T-helper 1 cell treated with Interleukin-12 subunit alpha and Interleukin-12 subunit beta and Interleukin-4 antibody, amounts not matched to agents 30 μg/mL and 1 μg/mL, for 36 hours (primary cell): ENCODE measurements around the gene HNRNPLL.
"Not testable (repeated sequence)": the region's sequence is repeated elsewhere in the genome, so short reads cannot be mapped to it uniquely, and the experiment has no call there.

Experiments used
- H3K27ac Mint-ChIP-seq: one replicate; pipeline ENCODE4 v1.8.0; 2021; ENCODE audit warnings: mild to moderate bottlenecking, mixed read lengths
- H3K27me3 Mint-ChIP-seq: one replicate; pipeline ENCODE4 v1.8.0; 2021; ENCODE audit warnings: low read depth, mixed read lengths
- H3K36me3 Mint-ChIP-seq: one replicate; pipeline ENCODE4 v1.8.0; 2021; ENCODE audit warnings: low read depth, mixed read lengths
- H3K4me1 Mint-ChIP-seq: one replicate; pipeline ENCODE4 v1.8.0; 2021; ENCODE audit warnings: low read depth, mixed read lengths
- H3K4me3 Mint-ChIP-seq: one replicate; pipeline ENCODE4 v1.8.0; 2021; ENCODE audit warnings: mild to moderate bottlenecking, moderate library complexity, mixed read lengths
- H3K9me3 Mint-ChIP-seq: one replicate; pipeline ENCODE4 v1.8.0; 2021; ENCODE audit warnings: mixed read lengths

HNRNPLL gene

DNA sequence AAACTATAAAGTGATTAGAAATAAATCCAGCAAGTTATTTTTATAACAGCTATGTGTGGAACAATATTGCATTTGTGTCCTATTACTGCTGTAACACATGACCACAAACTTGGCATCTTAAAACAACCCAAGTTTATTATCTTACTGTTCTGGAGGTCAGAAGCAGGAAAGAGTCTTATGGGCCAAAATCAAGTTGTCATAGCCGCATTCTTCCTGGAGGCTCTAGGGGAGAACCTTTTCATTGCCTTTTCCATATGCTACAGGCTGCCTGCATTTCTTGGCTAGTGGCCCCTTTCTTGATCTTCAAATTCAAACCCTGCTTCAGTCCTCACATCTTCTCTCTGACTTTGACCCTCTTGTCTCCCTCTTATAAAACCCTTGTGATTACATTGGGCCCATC lies 27.0 kb upstream of the HNRNPLL start:
- H3K4me1 Mint-ChIP-seq, result peaks cover 18% of the 10 kb centered on the region
- H3K9me3 Mint-ChIP-seq, result peaks cover 8% of the 10 kb centered on the region
- H3K27me3 Mint-ChIP-seq, result no peaks in the 10 kb centered on the region
- no peak overlapping the region for H3K4me3 Mint-ChIP-seq
- no peak overlapping the region for H3K27ac Mint-ChIP-seq
- H3K36me3 Mint-ChIP-seq, result peaks cover 2% of the 10 kb centered on the region

- peaks cover 8% of the 10 kb centered on the region for H3K9me3 Mint-ChIP-seq
- H3K4me1 Mint-ChIP-seq, result peaks cover 11% of the 10 kb centered on the region
- no peak overlapping the region for H3K4me3 Mint-ChIP-seq
- H3K27me3 Mint-ChIP-seq, result no peaks in the 10 kb centered on the region
- H3K27ac Mint-ChIP-seq, result no peak overlapping the region
- peaks cover 2% of the 10 kb centered on the region for H3K36me3 Mint-ChIP-seq
Measured at GRCh38 chr2:38627391-38627790, 24.7 kb upstream of the HNRNPLL start.

DNA sequence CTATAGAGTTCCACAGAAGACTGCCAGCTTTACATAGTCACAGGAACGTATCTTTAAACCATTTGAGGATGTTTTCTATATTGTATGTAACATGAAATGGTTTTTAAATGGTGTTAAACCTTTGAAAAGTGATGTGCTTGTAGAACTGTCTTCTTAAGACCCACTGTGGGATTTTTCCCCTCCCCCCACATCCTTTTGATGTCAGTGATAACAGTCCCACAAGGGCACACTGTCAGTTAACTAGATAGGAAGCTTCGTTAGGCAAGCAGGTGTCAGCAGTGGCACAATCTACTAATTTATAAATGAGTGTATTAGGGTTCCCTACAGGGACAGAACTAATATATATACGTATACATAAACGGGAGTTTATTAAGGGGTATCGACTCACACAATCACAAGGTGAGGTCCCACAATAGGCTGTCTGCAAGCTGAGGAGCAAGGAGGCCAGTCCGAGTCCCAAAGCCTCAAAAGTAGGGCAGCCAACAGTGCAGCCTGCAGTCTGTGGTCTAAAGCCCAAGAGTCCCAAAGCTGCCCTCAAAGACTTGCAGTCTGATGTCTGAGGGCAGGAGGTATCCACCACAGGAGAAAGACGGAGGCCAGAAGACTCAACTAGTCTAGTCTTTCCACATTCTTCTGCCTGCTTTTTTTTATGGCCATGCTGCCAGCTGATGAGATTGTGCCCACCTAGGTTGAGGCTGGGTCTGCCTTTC lies 23.8 kb upstream of the HNRNPLL start:
- Mint-ChIP-seq H3K9me3 (peaks cover 8% of the 10 kb centered on the region), H3K4me1 (peaks cover 13% of the 10 kb centered on the region), H3K36me3 (peaks cover 2% of the 10 kb centered on the region), H3K27me3 (no peaks in the 10 kb centered on the region), H3K4me3 (peak overlapping the region; percentile 10), H3K27ac (no peak overlapping the region)

DNA sequence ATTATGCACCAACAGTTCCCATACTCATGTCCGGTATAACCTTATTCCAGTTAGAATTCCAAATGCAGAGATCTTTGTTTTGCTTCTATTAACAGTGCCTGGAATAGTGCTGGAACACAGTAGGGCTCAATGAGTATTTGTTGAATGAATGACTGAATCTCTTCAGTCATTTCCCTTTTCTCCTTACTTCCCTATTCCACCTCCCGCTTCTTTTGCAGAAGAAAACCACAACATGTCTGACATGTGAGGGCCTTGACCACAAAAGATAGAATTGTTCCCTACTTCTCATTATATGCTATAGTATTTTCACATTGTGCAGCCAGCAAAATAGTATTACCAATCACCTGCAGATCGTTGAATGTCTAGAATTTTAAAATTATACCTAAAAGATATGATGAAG lies 19.5 kb upstream of the HNRNPLL start:
- H3K27me3 Mint-ChIP-seq, result peaks cover 3% of the 10 kb centered on the region
- H3K27ac Mint-ChIP-seq, result no peak overlapping the region
- no peaks in the 10 kb centered on the region for H3K9me3 Mint-ChIP-seq
- no peak overlapping the region for H3K4me3 Mint-ChIP-seq
- no peaks in the 10 kb centered on the region for H3K36me3 Mint-ChIP-seq
- H3K4me1 Mint-ChIP-seq, result peaks cover 18% of the 10 kb centered on the region

GRCh38 chr2:38621018-38621417 lies 18.3 kb upstream of the HNRNPLL start:
- Mint-ChIP-seq H3K27me3 (peaks cover 3% of the 10 kb centered on the region), H3K9me3 (no peaks in the 10 kb centered on the region), H3K4me3 (no peak overlapping the region), H3K27ac (no peak overlapping the region), H3K4me1 (peaks cover 14% of the 10 kb centered on the region), H3K36me3 (no peaks in the 10 kb centered on the region)

GRCh38 chr2:38620282-38620977 lies 17.7 kb upstream of the HNRNPLL start:
- no peaks in the 10 kb centered on the region for H3K9me3 Mint-ChIP-seq
- no peaks in the 10 kb centered on the region for H3K36me3 Mint-ChIP-seq
- no peak overlapping the region for H3K27ac Mint-ChIP-seq
- H3K4me1 Mint-ChIP-seq, result peaks cover 14% of the 10 kb centered on the region
- no peak overlapping the region for H3K4me3 Mint-ChIP-seq
- peaks cover 3% of the 10 kb centered on the region for H3K27me3 Mint-ChIP-seq

DNA sequence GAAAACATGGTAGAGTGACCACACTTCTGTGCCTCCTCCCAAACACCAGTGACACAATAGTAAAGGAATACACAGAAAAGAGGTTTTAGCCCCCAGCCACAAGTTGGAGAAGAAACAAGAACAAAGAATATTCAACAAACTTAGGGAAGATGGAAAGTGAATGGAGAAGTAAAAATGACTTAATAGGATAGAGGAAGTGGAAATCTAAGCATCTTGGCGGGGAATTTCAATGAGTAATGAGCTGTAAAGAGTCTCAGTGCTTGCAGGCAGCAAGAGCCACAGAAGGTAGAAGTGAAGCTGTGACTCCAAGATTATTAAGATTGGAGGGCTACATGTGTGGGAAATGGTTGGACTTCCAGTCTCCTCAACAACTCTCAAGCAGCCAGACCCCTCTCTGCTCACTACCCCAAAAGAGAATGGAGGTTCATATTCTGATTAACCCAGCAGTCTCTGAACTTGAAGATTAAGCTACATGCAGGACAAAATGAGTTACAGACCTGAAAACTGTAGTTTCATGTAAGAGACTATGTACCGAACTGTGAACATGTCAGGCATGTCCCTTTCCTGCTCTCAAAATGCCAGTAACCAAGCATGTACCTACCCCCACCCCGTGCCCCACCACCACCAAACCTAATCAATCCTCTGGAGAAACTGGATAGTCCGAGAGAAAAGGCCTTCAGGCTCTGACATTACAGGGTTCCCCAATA lies 16.9 kb upstream of the HNRNPLL start:
- Mint-ChIP-seq H3K9me3 (no peaks in the 10 kb centered on the region), H3K27ac (no peak overlapping the region), H3K36me3 (no peaks in the 10 kb centered on the region), H3K4me3 (no peak overlapping the region), H3K4me1 (peaks cover 16% of the 10 kb centered on the region), H3K27me3 (peaks cover 3% of the 10 kb centered on the region)

DNA sequence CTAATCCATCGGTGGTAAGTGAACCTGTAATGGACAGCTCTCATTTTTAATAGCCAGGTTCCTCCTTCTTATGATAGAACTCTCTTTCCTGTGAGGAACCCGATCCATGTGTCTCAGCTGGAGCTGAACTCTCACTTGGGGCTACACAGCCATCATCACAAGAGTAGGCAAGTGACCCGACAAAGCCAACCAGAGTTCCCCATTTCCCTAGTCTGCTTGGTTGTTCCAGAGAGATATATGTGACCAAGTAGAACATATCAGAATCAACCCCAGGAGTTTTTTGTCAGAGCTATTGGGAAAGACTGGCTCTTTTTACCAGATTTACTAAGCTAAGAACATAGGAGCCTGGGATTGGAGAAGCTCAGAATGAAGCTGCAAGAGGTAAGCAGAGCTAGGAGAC lies 14.6 kb upstream of the HNRNPLL start:
- H3K9me3 Mint-ChIP-seq, result no peaks in the 10 kb centered on the region
- H3K27me3 Mint-ChIP-seq, result peaks cover 3% of the 10 kb centered on the region
- H3K4me3 Mint-ChIP-seq, result no peak overlapping the region
- H3K4me1 Mint-ChIP-seq, result peaks cover 12% of the 10 kb centered on the region
- H3K36me3 Mint-ChIP-seq, result no peaks in the 10 kb centered on the region
- no peak overlapping the region for H3K27ac Mint-ChIP-seq

- Mint-ChIP-seq H3K27me3 (peaks cover 3% of the 10 kb centered on the region), H3K36me3 (peaks cover 2% of the 10 kb centered on the region), H3K4me1 (peaks cover 21% of the 10 kb centered on the region), H3K27ac (no peak overlapping the region), H3K4me3 (no peak overlapping the region), H3K9me3 (no peaks in the 10 kb centered on the region)
Measured at GRCh38 chr2:38615237-38615636, 12.5 kb upstream of the HNRNPLL start.

DNA sequence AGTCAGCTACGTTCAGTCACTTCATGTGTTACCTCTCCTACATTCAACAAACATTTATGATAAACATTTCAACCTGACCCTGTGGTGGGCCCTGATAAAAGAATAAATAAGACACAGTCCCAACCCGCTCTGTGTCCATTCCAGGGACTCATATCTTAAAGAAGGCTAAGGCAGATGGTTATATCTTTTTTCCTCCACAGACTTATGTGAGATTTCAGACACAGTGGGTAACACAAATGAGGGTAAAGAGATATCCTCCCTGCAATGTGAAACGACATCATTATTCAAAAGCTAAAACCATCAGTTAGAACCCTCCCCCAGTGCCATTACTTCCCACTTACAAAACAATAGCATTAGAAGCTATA lies 11.1 kb upstream of the HNRNPLL start:
- Mint-ChIP-seq H3K4me3 (no peak overlapping the region), H3K36me3 (peaks cover 5% of the 10 kb centered on the region), H3K9me3 (no peaks in the 10 kb centered on the region), H3K4me1 (peaks cover 21% of the 10 kb centered on the region), H3K27ac (no peak overlapping the region), H3K27me3 (peaks cover 3% of the 10 kb centered on the region)

DNA sequence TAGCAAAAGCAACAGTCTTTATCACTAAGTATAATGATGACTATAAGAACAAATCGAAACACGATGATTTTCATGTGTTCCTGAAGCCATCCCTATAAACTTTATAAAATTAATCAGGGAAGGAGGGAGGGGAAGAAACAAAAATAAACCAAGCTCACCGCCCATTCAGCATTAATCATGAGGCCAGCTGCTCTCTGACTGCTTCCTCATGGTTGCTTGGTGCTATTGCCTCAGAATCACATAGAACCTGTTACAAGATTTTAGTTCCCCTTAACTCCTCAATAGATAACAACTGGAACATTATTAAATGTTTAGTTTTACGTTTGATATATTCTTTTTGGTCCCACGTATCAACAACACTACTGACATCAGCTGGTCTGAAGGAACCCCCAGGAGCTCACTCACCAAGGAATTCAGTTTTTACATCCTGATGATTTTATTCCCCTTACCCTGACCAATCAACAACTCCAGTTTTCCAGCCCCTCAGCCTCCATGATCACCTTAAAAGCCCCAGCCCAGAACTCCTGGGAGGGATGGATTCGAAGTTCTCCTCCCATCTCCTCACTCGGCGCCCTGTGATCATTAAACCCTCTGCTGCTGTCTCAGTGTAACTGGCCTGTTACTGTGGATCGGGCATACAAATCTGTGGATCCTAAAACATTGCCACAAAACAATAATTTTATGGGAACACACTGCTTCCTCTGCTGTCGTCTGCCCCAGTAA lies 10.6 kb upstream of the HNRNPLL start:
- H3K4me1 Mint-ChIP-seq, result peaks cover 22% of the 10 kb centered on the region
- H3K27me3 Mint-ChIP-seq, result peaks cover 3% of the 10 kb centered on the region
- H3K27ac Mint-ChIP-seq, result no peak overlapping the region
- H3K4me3 Mint-ChIP-seq, result no peak overlapping the region
- H3K9me3 Mint-ChIP-seq, result no peaks in the 10 kb centered on the region
- H3K36me3 Mint-ChIP-seq, result peaks cover 5% of the 10 kb centered on the region

DNA sequence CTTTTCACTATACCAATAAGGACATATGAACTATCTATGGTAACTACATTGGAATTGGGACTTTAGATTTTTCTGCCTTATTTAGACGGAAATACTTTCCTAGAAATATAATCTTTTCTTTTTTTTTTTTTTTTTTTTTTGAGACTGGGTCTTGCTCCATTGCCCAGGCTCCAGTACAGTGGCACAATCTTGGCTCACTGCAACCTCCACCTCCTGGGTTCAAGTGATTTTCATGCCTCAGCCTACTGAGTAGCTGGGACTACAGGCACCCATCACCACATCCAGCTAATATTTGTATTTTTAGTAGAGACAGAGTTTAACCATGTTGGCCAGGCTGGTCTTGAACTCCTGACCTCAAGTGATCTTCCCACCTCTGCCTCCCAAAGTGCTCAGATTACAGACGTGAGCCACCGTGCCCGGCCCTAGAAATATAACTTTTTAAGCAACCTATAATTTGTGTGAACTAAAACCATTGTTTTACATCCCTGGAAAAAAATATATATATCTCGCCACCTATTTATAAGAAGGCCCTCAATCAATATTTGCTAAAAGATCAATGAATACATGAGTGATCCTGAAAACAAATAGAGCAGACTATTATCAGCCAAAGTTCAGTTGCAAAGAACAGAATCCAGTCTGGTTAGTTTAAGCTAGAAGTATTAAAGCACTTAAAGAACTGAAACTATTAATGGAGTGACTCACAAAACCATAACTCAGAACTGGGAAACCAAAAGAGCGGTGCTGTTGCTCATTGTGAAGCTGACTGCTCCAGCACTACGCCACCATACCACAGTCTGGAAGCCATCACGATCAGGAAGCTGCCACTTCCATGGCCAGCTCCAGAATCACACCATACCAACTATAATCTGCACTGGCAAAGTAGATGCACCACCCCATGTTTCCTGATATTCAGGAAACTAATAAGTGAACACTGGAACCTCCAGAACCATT lies 8.4 kb upstream of the HNRNPLL start:
- Mint-ChIP-seq H3K4me3 (no peak overlapping the region), H3K36me3 (peaks cover 5% of the 10 kb centered on the region), H3K27ac (no peak overlapping the region), H3K9me3 (no peaks in the 10 kb centered on the region), H3K27me3 (no peaks in the 10 kb centered on the region), H3K4me1 (peaks cover 26% of the 10 kb centered on the region)

- Mint-ChIP-seq H3K4me3 (peak overlapping the region; percentile 23), H3K27ac (peak overlapping the region; percentile 53), H3K4me1 (peaks cover 31% of the 10 kb centered on the region)
- H3K36me3 Mint-ChIP-seq, H3K27me3 Mint-ChIP-seq, H3K9me3 Mint-ChIP-seq: not testable (repeated sequence)
Measured at GRCh38 chr2:38609246-38609645, 6.5 kb upstream of the HNRNPLL start.

GRCh38 chr2:38608755-38609154 lies 6.0 kb upstream of the HNRNPLL start:
- Mint-ChIP-seq H3K9me3 (no peaks in the 10 kb centered on the region), H3K27me3 (no peaks in the 10 kb centered on the region), H3K36me3 (peaks cover 5% of the 10 kb centered on the region), H3K4me3 (peak overlapping the region; percentile 23), H3K27ac (peak overlapping the region; percentile 53), H3K4me1 (peaks cover 36% of the 10 kb centered on the region)
